Neural cell (in vitro differentiated cells): Measurements from ENCODE around the gene LGR4.

Experiments
- CTCF ChIP-seq: fragments of 450-650 bp; IDR thresholded peaks from 2 replicates; pipeline ENCODE4 v1.5.1; 2014; ENCODE audit warnings: antibody characterized with exemption, mild to moderate bottlenecking, moderate library complexity; ENCODE audit not compliant: poor library complexity, severe bottlenecking
- POLR2AphosphoS5 ChIP-seq: IDR thresholded peaks from 2 replicates; pipeline ENCODE4 v1.6.1; 2012
- TAF1 ChIP-seq: IDR thresholded peaks from 2 replicates; pipeline ENCODE4 v1.6.1; 2012; ENCODE audit warnings: low read depth

DNA sequence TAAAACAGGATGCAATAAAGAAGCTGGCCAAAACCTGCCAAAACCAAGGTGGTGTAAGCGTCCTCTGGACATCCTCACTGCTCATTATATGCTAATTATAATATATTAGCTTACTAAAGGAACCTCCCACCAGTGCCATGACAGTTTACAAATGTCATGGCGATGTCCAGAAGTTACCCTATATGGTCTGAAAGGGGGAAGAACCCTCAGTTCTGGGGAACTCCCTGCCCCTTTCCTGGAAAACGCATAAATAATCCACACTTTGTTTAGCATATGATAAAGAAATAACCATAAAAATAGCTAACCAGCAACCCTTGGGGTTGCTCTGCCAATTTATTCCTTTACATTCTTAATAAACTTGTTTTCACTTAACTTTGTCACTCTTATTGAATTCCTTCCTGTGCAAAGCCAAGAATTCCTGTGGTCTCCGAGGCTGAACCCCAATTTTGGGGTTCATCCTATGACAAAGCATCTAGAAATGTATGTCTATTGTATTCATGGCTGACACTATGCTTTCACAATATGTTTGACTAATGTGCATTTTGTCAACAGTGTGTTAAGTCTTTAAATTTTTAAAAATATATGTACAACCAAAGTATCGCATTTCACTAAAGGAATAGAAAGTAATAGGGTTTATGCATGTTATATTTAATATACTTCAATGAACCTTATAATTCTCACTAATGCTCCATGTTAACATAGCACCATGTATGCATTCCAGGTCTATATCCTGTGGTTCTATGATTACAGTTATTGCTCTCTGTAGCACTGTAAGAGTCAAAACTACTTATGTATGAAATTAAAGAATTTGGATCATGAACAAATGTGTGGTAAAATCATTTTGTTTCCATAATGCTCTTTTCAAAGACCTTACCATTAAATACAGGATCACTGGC, 25.1 kb downstream of the LGR4 start:
- TF ChIP-seq TAF1 (no peak), CTCF (no peak), POLR2AphosphoS5 (no peak)
